Progenitor cell of endocrine pancreas (in vitro differentiated cells): ENCODE data around the gene ANKRD29. TPM values are rescaled to one million over a fixed set of nuclear protein-coding genes. Genes with fewer than 3 reads are reported as not detected.
A peak's percentile ranks its signal among the peaks of the same experiment; 100 is the strongest.
"Not testable (repeated sequence)": the region's sequence is repeated elsewhere in the genome, so short reads cannot be mapped to it uniquely, and the experiment has no call there.

Experiments
- DNase-seq: peaks from one replicate; pipeline ENCODE4 v3.0.0; 2021; ENCODE audit warnings: low spot score; ENCODE audit not compliant: unreplicated experiment
- H3K27ac Mint-ChIP-seq: 2 replicates; pipeline ENCODE4 v1.8.0; 2021; ENCODE audit warnings: mild to moderate bottlenecking, moderate library complexity, mixed read lengths
- H3K27me3 Mint-ChIP-seq: 2 replicates; pipeline ENCODE4 v1.8.0; 2021; ENCODE audit warnings: mixed read lengths
- H3K36me3 Mint-ChIP-seq: 2 replicates; pipeline ENCODE4 v1.8.0; 2022; ENCODE audit warnings: mixed read lengths; ENCODE audit not compliant: insufficient read depth
- H3K4me1 Mint-ChIP-seq: 2 replicates; pipeline ENCODE4 v1.8.0; 2021; ENCODE audit warnings: low read depth, mixed read lengths
- H3K4me3 Mint-ChIP-seq: 2 replicates; pipeline ENCODE4 v1.8.0; 2021; ENCODE audit warnings: low read depth, mild to moderate bottlenecking, moderate library complexity, mixed read lengths
- H3K9me3 Mint-ChIP-seq: 2 replicates; pipeline ENCODE4 v1.8.0; 2021; ENCODE audit warnings: low read depth, mixed read lengths
- CTCF ChIP-seq: fragments of 200-600 bp; sonication (generic); IDR thresholded peaks from one replicate; pipeline ENCODE4 v1.5.0; 2021; ENCODE audit warnings: antibody characterized with exemption, mild to moderate bottlenecking; ENCODE audit not compliant: unreplicated experiment
- total RNA-seq: library from RNA; stranded (reverse); gene quantifications from 2 replicates; pipeline ENCODE4 v1.2.1, GENCODE V29; 2021

ANKRD29 gene
- total RNA-seq, 1 donor from 2014 or later, result 0.41 TPM

- no peak overlapping the region for H3K4me3 Mint-ChIP-seq
- H3K9me3 Mint-ChIP-seq, result no peaks in the 10 kb centered on the region
- TF ChIP-seq CTCF, result no peak
- peaks cover 24% of the 10 kb centered on the region for H3K4me1 Mint-ChIP-seq
- DNase-seq, result no peak
- H3K27ac Mint-ChIP-seq, result peak overlapping the region; percentile 50
- H3K27me3 Mint-ChIP-seq, result peaks cover 12% of the 10 kb centered on the region
- peaks cover 3% of the 10 kb centered on the region for H3K36me3 Mint-ChIP-seq
Measured at GRCh38 chr18:23583071-23583865, 79.4 kb downstream of the ANKRD29 start.

- peaks cover 24% of the 10 kb centered on the region for H3K4me1 Mint-ChIP-seq
- H3K36me3 Mint-ChIP-seq, result peaks cover 9% of the 10 kb centered on the region
- no peaks in the 10 kb centered on the region for H3K27me3 Mint-ChIP-seq
- H3K4me3 Mint-ChIP-seq, result no peak overlapping the region
- DNase-seq, result no peak
- TF ChIP-seq CTCF, result no peak
- H3K9me3 Mint-ChIP-seq, result no peaks in the 10 kb centered on the region
- no peak overlapping the region for H3K27ac Mint-ChIP-seq
Measured at GRCh38 chr18:23580677-23581367, 81.9 kb downstream of the ANKRD29 start.

GRCh38 chr18:23578891-23579653, 83.6 kb downstream of the ANKRD29 start:
- Mint-ChIP-seq H3K9me3 (no peaks in the 10 kb centered on the region), H3K36me3 (peaks cover 11% of the 10 kb centered on the region), H3K27ac (no peak overlapping the region), H3K27me3 (no peaks in the 10 kb centered on the region), H3K4me1 (peaks cover 17% of the 10 kb centered on the region), H3K4me3 (no peak overlapping the region)
- TF ChIP-seq CTCF, result no peak
- DNase-seq, result no peak

- Mint-ChIP-seq H3K27me3 (no peaks in the 10 kb centered on the region), H3K36me3 (peaks cover 11% of the 10 kb centered on the region), H3K9me3 (no peaks in the 10 kb centered on the region), H3K27ac (no peak overlapping the region), H3K4me1 (peaks cover 10% of the 10 kb centered on the region), H3K4me3 (no peak overlapping the region)
- no peak for DNase-seq
- TF ChIP-seq CTCF, result no peak
Measured at GRCh38 chr18:23578067-23578701, 84.5 kb downstream of the ANKRD29 start.

- H3K9me3 Mint-ChIP-seq, H3K27me3 Mint-ChIP-seq, H3K27ac Mint-ChIP-seq, H3K4me3 Mint-ChIP-seq, H3K4me1 Mint-ChIP-seq, DNase-seq: not testable (repeated sequence)
- H3K36me3 Mint-ChIP-seq, result peaks cover 11% of the 10 kb centered on the region
Measured at GRCh38 chr18:23577521-23577920, 85.2 kb downstream of the ANKRD29 start.
